ENCODE results near the gene FUNDC2. TPM values are rescaled to one million over a fixed set of nuclear protein-coding genes. Genes with fewer than 3 reads are reported as not detected.

The FUNDC2 gene
- total RNA-seq, 3 donors from 2014 or later (not counting 1 experiment from before 2014, with no cell fraction given) = 49.7 to 52.9 (median 52.1) TPM

GRCh38 chrX:155023907-155024833, 2.5 kb upstream of the FUNDC2 start:
- Histone ChIP-seq H3K27ac (ENCODE audit: low read length) (no peak overlapping the region), H3K36me3 (ENCODE audit: control insufficient read depth, insufficient read depth, low read length) (no peaks in the 10 kb centered on the region), H3K4me1 (ENCODE audit: control insufficient read depth, insufficient read depth, low read length) (no peaks in the 10 kb centered on the region), H3K9me3 (ENCODE audit: control insufficient read depth, insufficient read depth, low read length) (no peaks in the 10 kb centered on the region), H3K27me3 (ENCODE audit: control insufficient read depth, insufficient read depth, low read length) (no peaks in the 10 kb centered on the region), H3K4me3 (ENCODE audit: low read length) (no peak overlapping the region)
- intact Hi-C loops (cut with micrococcal nuclease) = no loop called here
- WGBS (ENCODE audit: insufficient coverage) = 96% methylated on average over 5 of the region's 6 CpGs
- H3K9me3 Mint-ChIP-seq = no peaks in the 10 kb centered on the region
- H3K36me3 Mint-ChIP-seq = no peaks in the 10 kb centered on the region
- DNase-seq = no peak
- peak overlapping the region in 1 of 2 donors; percentile 11 for H3K27ac Mint-ChIP-seq
- no peak for TF ChIP-seq CTCF (IDR thresholded peaks at IDR 0.05)
- H3K4me3 Mint-ChIP-seq = no peak overlapping the region
- ATAC-seq = no peak
- H3K4me1 Mint-ChIP-seq = peaks cover 5 to 6% of the 10 kb centered on the region in 2 donors
- peaks cover 0 to 7% of the 10 kb centered on the region in 2 donors for H3K27me3 Mint-ChIP-seq (ENCODE audit: low read depth in 2 of 2)

- Mint-ChIP-seq H3K4me1 (peaks cover 5 to 6% of the 10 kb centered on the region in 2 donors), H3K9me3 (no peaks in the 10 kb centered on the region), H3K27me3 (ENCODE audit: low read depth in 2 of 2) (peaks cover 0 to 7% of the 10 kb centered on the region in 2 donors), H3K36me3 (no peaks in the 10 kb centered on the region), H3K27ac (peak overlapping the region; percentile 87 to 95), H3K4me3 (peak overlapping the region; percentile 77)
- 0% methylated on average over 14 of the region's 16 CpGs for WGBS (ENCODE audit: insufficient coverage)
- Histone ChIP-seq H3K36me3 (ENCODE audit: control insufficient read depth, insufficient read depth, low read length) (no peaks in the 10 kb centered on the region), H3K4me3 (ENCODE audit: low read length) (peak overlapping the region; percentile 38), H3K27me3 (ENCODE audit: control insufficient read depth, insufficient read depth, low read length) (no peaks in the 10 kb centered on the region), H3K27ac (ENCODE audit: low read length) (peak overlapping the region; percentile 100), H3K9me3 (ENCODE audit: control insufficient read depth, insufficient read depth, low read length) (no peaks in the 10 kb centered on the region), H3K4me1 (ENCODE audit: control insufficient read depth, insufficient read depth, low read length) (no peaks in the 10 kb centered on the region)
- DNase-seq (no peak), ATAC-seq (no peak)
- intact Hi-C loops (cut with micrococcal nuclease) = loop anchor here (1.0 to 2.0 kb wide), 2 partner anchors 31 to 44 kb away; partner anchors contain the start of genes BRCC3, CMC4 and MTCP1
- TF ChIP-seq CTCF (IDR thresholded peaks at IDR 0.05) = no peak
These were observed 271 bp upstream of the FUNDC2 start for GRCh38 chrX:155026420-155026726.

- no peaks in the 10 kb centered on the region for H3K4me1 ChIP-seq (ENCODE audit: control insufficient read depth, insufficient read depth, low read length)
- intact Hi-C loops (cut with micrococcal nuclease) = loop anchor here (2.0 kb wide), 1 partner anchor 43 kb away; the partner anchor contains the start of genes BRCC3, CMC4 and MTCP1
- DNase-seq = peak in 1 of 2 donors; percentile 50
- TF ChIP-seq CTCF (IDR thresholded peaks at IDR 0.05) = no peak
- Mint-ChIP-seq H3K27me3 (ENCODE audit: low read depth in 2 of 2) (no peaks in the 10 kb centered on the region), H3K36me3 (no peaks in the 10 kb centered on the region), H3K4me3 (peak overlapping the region; percentile 91), H3K4me1 (peaks cover 5 to 6% of the 10 kb centered on the region in 2 donors), H3K27ac (peak overlapping the region; percentile 87 to 95), H3K9me3 (no peaks in the 10 kb centered on the region)
- 6% methylated on average over 6 of the region's 14 CpGs for WGBS (ENCODE audit: insufficient coverage)
- no peaks in the 10 kb centered on the region for H3K27me3 ChIP-seq (ENCODE audit: control insufficient read depth, insufficient read depth, low read length)
- peak overlapping the region; percentile 92 for H3K4me3 ChIP-seq (ENCODE audit: low read length)
- peak in 1 of 3 donors; percentile 13 for ATAC-seq
- H3K36me3 ChIP-seq (ENCODE audit: control insufficient read depth, insufficient read depth, low read length) = no peaks in the 10 kb centered on the region
- H3K9me3 ChIP-seq (ENCODE audit: control insufficient read depth, insufficient read depth, low read length) = no peaks in the 10 kb centered on the region
- peak overlapping the region; percentile 100 for H3K27ac ChIP-seq (ENCODE audit: low read length)
These were observed 944 bp downstream of the FUNDC2 start for GRCh38 chrX:155027509-155028066.

Data from natural killer cell (primary cell).